Breast epithelium (tissue), 3 donors: Measurements from ENCODE around the gene UNK.
"Not testable (repeated sequence)": the region's sequence is repeated elsewhere in the genome, so short reads cannot be mapped to it uniquely, and the experiment has no call there.

Experiments
- POLR2A ChIP-seq: fragments of 450-650 bp; IDR thresholded peaks from one replicate; pipeline ENCODE4 v1.6.1; 2016; ENCODE audit warnings: antibody characterized with exemption, mild to moderate bottlenecking, moderate library complexity
- POLR2AphosphoS5 ChIP-seq, 3 donors: sonication (generic); formaldehyde crosslinking; IDR thresholded peaks; one replicate each; pipeline ENCODE4 v1.6.1; 2017; ENCODE audit warnings: antibody characterized with exemption in 3 of 3
- TF ChIP-seq, protein P1 (sequence below), 3 donors: fragments of 450-650 bp; IDR thresholded peaks; one replicate each; pipeline ENCODE4 v1.5.1; 2016 to 2017; ENCODE audit warnings: antibody characterized with exemption in 3 of 3, mild to moderate bottlenecking in 3 of 3, moderate library complexity in 3 of 3

DNA sequence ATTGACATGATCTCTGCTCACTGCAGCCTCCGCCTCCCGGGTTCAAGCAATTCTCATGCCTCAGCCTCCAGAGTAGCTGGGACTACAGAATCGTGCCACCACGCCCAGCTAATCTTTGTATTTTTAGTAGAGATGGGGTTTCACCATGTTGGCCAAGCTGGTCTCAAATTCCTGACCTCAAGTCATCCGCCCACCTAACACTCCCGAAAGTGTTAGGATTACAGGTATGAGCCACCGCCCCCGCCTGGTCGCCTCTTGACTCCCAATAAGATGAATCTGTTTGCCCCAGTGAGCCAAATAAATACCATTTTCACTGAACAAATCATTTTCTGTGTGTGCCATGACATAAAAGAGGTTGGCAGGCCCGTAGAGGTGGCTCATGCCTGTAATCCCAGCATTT is 74.8 kb downstream of the UNK start:
- TF ChIP-seq, protein P1, sequence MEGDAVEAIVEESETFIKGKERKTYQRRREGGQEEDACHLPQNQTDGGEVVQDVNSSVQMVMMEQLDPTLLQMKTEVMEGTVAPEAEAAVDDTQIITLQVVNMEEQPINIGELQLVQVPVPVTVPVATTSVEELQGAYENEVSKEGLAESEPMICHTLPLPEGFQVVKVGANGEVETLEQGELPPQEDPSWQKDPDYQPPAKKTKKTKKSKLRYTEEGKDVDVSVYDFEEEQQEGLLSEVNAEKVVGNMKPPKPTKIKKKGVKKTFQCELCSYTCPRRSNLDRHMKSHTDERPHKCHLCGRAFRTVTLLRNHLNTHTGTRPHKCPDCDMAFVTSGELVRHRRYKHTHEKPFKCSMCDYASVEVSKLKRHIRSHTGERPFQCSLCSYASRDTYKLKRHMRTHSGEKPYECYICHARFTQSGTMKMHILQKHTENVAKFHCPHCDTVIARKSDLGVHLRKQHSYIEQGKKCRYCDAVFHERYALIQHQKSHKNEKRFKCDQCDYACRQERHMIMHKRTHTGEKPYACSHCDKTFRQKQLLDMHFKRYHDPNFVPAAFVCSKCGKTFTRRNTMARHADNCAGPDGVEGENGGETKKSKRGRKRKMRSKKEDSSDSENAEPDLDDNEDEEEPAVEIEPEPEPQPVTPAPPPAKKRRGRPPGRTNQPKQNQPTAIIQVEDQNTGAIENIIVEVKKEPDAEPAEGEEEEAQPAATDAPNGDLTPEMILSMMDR (IDR thresholded peaks at IDR 0.05): not testable (repeated sequence)
- not testable (repeated sequence) for TF ChIP-seq POLR2AphosphoS5 (IDR thresholded peaks at IDR 0.05); POLR2A
